GM19397 (cell line): ENCODE measurements around the gene EHHADH.

ENCODE experiments used
- ATAC-seq: cut with Tn5 transposase; IDR thresholded peaks from one replicate; pipeline ENCODE4 v1.9.1; 2021; ENCODE audit warnings: mild to moderate bottlenecking, moderate library complexity; ENCODE audit not compliant: unreplicated experiment

Gene EHHADH

DNA sequence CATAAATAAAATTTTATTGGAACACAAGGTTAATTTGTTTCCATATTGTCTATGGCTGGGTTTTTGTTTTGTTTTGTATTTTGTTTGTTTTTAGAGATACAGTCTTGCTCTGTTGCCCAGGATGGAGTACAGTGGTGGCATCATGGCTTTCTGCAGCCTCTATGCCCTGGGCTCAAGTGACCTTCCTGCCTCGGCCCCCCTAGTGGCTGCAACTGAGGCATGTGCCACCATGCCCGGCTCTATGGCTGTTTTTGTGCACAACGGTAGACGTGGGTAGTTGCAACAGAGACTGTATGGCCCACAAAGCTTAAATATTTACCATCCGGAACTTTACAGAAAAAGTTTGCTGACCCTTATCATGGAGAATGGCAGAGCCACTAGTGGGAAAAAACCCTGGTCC is 54.2 kb downstream of the EHHADH start:
- no peak for ATAC-seq

DNA sequence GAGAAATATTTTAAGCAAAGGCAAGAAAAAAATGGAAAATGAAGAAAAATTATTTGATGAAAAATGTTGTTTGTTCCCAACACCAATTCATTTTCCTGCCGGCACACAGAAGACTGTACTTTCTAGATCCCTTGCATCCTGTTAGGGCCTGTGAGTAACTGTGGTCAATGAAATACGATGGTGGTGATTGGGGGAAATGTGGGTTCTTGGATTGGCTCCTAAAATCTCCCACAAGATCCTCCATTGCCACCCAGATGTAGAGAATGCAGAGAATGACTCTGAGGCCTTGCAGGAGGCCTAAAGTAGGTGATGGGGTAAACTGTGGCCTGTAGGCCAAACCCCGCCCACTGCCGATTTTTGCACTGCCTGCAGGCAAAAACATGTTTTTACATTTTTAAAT is 54.6 kb downstream of the EHHADH start:
- no peak for ATAC-seq

- ATAC-seq, result no peak
Measured at GRCh38 chr3:185197068-185197467, 56.8 kb downstream of the EHHADH start.

DNA sequence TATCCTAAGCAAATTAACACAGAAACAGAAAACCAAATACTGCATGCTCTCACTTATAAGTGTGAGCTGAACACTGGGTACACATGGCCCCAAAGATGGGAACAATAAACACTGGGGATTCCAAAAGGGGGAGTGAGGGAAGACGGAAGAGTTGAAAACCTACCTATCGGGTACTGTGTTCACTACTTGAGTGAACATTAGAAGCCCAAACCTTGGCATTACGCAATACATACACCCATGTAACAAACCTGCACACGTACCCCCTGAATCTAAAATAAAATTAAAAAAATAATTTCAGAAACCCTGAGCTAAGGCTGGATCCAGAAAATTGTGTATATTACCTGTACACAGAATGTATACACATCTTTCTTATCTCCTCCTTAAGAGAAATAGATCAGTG is 58.2 kb downstream of the EHHADH start:
- no peak for ATAC-seq

DNA sequence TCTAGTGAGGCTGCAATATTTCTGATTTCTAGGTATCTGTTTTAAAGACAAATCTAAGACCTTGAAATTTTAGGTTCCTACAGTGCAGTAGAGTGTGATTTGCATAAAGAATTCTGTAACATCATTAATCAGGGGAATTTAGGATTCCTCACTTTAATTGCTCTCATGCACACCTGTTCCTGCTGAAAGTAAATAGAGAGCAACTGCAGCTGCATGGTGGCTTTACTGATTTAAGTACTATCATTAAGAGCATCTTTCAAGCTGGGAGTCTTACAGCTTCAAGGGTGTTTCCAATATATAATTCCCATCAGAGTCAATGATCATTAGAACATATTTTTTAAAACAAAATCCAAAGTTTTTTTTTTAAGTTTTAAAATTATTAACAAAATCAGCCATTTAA is 65.0 kb downstream of the EHHADH start:
- no peak for ATAC-seq

GRCh38 chr3:185187391-185187790 is 66.5 kb downstream of the EHHADH start:
- ATAC-seq, result no peak

DNA sequence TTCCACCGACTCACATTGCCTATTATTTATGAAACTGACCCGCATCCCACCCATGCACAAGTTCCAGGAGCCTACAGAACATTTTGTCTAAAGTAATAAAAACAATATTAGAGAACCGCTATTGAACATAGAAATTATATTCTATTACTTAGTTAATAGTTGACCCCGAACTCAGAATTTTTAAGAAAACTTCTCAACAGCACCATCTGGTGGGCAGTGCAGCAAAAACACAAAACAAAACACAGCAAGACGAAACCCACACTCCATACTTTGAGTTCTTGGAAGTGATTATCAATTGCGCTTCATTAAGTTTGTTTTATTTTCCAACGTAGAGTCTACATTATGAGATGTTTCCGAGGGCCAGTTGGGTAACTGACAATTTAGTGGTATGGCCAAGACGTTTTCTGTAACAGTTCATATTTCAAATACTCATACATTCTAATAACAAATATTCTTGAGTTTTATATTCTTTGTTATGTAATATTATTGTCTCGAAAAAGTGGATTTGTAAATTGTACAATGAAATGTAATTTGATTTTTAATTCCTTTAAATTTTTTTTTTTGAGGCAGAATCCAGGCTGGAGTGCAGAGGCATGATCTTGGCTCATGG is 77.0 kb downstream of the EHHADH start:
- ATAC-seq, result no peak

- peak; percentile 70 for ATAC-seq
Measured at GRCh38 chr3:185175370-185175987, 78.4 kb downstream of the EHHADH start.

DNA sequence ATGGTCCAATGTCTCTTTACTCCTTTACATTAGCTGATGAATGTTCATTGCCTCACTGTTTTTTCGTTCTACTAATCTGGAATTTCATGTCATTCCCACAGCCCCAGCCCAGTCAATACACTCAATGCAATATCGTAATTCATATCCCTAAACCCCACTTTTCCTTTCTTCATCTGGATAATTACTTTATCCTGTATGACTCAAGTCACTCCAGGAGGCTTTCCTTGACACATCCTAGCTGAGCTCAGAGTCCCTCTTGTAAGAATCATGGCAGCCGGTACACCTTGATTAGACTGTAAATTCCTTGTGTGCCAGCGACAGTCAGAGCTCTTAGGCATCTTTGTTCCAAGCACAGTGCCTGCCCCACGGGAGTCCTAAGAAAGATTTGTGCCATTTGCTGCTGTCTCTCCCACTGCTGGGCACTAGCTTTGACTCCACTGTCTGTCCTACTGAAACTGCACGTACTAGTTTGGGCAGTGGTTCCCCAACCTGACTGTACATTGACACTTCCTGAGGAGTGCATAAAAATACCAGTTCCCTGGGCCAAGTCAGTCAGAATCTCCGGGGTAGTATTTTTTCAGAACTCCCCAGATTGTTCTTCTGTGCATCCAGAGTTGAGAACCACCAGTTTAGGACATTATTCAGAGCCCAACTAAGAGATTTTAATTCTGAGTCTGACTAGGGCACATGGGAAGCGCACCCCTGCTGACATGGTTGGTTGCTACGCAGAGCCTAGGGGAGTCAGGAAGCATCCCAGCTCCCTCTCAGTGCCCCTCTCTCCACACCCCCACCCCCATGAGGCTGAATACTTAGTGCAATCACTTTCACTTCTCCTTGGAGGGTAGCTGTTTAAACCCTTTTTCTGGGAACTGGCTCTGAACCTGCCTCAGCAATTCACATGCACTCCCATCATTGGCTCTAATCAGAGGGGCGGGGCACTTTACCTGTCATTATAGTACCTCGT is 81.5 kb downstream of the EHHADH start:
- no peak for ATAC-seq

- ATAC-seq, result no peak
Measured at GRCh38 chr3:185164428-185165217, 89.2 kb downstream of the EHHADH start.

DNA sequence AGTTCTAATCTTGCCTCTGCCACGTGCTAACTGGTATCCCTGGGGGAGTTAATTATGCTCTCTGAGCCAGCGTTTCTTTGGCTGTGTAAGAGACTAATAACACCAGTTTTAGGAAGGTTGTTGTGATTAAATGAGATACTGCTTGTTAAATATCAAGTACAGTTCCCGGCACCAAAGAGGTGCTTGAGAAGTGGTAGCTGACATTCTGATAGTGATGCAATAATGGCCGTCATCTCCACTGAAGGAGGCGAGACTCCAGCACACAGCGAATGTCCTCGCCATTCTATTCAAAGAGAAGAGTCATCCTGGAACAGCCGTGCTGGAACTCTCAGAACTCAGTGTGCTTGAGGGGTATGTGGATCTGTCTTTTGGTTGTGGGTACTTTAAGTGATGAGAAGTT is 91.2 kb downstream of the EHHADH start:
- no peak for ATAC-seq

DNA sequence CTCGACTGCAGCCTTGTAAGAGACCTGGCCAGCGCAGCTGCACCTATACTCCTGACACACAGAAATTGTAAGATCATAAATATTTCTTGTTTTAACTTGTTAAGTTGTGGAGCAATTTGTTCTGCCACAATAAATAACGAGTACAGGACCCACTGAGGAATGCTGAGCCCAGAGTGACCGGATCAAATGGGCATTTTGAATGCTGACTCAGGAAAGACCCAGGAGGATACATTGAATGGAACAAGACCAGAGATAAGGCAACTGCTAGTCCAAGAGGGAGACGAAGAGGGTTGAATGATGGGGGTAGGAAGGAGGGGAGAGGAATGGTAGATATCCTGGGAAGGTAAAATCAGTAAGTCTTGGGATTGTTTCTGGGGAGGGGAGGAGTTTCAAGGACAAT is 92.1 kb downstream of the EHHADH start:
- no peak for ATAC-seq

GRCh38 chr3:185157347-185157746 is 96.5 kb downstream of the EHHADH start:
- no peak for ATAC-seq

DNA sequence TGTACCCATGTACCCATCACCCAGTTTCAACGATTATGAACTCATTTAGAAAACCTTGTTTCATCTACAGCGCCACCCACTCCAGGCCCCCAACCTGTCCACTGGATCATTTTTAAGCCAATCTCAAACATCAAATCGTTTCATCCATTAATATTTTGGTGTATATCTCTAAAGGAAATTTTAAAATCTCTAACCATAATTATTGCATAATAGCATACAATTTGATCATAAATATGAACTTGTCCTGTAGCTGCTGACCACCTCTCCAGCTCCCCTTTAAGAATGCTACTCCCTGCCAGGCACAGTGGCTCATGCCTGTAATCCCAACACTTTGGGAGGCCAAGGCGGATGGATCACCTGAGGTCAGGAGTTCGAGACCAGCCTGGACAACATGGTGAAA is 98.2 kb downstream of the EHHADH start:
- ATAC-seq, result no peak

GRCh38 chr3:185153861-185154629 is 99.8 kb downstream of the EHHADH start:
- no peak for ATAC-seq

DNA sequence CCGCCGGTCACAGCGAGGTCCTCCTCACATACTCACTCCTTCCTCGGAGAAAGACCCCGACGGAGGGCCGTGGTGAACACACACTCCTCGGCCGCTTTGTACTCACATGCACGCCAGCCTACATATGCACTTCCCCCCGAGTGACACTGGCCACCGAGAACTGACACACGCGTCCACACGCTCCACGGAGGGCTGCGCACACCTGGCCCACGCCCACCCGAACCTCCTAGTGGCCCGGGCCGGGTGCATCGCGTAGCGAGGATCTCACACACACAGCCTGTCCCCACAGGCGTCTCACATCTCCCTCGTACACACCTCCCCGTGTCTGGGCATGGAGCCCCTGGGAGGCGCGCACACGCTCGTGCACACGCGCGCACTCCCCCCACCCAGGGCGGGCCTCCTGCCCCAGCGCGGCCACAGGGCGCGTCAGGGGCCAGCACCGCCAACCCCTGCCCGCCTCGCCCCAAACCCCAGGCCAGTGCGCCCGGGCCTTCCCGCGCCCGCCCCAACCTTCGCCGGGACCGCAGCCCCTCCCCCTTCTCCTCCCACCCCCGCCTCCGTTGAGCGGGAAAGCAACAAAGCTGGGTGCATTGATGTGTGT is 100.6 kb downstream of the EHHADH start:
- ATAC-seq, result no peak

DNA sequence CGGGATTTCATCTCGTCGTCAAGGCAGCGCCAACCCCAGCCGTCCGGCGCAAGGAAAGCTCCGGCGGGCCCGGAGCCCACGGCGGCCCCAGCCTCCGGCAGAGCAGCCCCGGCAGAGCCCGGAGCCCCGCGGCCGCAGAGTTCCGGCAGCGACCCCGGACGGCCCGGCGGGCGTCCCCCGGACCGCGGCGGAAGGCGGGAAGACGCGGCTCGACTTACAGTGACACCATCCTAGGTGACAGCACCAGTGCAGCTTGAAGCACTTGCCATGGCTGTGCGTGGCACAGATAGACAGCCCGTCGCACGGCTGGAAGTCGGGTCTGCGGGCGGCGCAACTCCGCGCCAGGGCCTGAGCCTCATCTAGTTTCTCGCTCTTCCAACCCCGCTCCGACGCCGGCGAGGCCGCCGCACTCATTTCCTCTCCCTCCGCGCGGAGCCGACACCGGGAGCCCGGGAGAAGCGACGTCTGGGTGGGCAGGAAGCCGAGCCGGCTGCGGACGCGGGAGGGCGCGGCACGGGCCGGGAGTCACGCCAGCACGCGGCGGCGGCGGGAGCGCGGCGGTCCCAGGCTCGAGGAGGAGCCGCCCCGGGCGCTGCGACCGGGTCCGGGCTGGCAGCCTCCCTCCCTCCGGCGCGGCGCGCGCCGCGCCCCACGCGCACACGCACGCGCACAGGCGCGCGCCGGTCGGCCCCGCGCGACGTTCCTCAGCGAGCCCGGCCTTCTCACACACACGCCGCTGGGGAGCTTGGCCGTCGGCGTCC is 101.3 kb downstream of the EHHADH start, which contains the start of gene C3orf70:
Gene C3orf70 (minus strand): TSS at position 651 of the 761 bp plus-strand sequence. CDS start 237 bp downstream, at position 414.
- ATAC-seq, result peak; percentile 68

DNA sequence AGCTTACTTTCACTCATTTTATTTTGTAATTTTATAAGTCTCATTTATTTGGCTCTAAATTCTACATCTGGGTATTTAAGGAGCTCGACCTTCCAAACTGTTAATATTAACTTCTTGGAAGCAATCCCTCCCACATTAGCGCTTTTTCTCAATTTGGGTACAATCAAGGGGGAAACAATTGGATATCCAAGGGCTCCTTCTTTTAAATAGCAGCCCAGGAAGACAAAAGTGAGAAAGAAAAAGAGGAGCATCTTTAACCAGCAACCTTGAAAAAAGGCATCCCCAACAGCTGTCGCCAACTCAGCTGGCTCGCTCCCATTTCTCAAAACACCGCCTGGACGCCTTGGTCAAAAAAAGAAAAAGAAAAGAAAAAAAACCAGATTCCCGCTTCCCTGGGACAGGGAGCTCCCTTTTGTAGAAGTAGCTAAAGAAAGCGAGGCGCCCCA is 101.9 kb downstream of the EHHADH start:
- no peak for ATAC-seq
